CD4-positive, alpha-beta T cell treated with Interleukin-17A for 1 hour (primary cell): ENCODE data around the gene C1QTNF2.
"Not testable (repeated sequence)": the region's sequence is repeated elsewhere in the genome, so short reads cannot be mapped to it uniquely, and the experiment has no call there.

Experiments
- DNase-seq: peaks from one replicate; pipeline ENCODE4 v3.0.0-alpha.2; 2020

Gene C1QTNF2

DNA sequence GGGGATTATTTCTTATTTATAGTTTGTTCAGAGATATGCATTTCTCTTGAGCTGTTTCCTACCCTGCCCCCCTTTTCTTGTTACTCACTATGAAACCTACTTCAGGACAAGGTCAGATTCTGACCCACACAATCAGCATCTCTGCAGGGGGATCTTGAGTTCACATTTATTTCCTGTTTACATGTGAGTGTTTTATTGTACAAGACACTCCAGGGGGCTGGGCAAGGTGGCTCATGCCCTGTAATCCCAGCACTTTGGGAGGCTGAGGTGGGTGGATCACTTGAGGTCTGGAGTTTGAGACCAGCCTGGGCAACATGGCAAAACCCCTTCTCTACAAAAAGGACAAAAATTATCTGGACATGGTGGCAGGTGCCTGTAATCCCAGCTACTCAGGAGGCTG lies 29.9 kb downstream of the C1QTNF2 start:
- not testable (repeated sequence) for DNase-seq

DNA sequence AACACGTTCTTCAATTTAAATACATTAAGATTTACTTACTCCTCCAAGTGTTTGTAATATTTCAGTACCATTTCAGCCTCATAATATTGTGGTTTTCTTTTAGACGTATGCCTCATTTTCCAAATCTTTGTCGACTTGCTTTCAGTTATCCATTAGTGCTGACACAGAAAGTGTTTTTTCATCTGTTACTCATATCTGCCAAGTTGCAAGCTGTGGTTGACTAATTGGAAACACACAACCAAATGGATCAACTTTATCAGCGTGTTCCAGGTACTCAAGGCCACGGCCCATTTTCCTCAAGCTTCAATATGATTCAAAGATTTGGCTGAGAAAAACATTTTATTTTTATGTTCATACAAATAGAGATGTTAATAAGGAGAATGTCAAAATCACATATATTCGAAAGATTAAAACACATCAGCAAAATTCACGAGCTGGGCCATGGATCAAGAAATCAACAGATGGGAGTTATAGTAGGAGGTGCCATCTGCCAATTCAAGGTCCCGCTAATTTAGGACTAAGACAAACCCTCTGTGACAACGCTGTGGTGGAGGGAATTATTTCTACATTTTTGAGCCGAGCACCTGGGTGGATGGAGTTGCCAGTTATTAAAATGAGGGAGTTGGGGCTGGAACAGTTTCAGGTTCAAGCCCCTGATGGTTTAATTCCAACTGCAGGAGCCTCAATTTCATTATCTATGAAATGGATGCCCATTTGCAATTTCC lies 30.9 kb downstream of the C1QTNF2 start:
- no peak for DNase-seq

DNA sequence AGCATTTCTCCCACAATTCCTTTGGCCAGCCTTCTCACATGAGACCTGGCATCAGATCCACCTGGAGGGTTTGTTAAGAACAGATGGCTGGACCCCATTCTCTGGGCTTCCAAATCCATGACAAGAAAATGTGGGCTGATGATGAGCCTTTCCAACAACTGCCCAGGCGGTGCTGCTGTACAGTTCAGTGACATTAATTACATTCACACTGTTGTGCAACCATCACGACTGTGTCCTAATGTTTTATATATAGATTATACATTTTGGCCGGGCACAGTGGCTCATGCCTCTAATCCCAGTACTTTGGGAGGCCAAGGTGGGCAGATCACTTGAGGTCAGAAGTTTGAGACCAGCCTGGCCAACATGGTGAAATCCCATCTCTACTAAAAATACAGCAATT lies 35.7 kb downstream of the C1QTNF2 start:
- DNase-seq, result not testable (repeated sequence)

DNA sequence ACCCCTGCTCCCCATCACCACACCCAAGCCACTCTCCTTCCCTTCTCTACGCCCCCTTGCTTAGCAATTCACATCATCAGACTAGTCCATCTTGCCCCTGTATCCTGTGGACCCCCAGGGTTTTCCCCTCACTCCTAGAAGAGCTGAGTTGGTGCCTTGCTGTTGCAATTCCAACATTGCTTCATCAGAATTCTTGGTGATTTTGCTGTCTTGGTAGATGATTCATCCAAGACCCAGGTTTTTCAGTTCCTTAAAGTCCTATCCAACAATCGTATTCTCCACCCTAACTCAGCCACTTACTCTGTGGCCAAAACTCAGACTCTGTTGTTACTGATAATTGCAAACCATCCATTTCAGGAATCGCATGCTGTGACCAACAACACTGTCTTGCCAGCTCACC lies 36.7 kb downstream of the C1QTNF2 start:
- peak; percentile 1 for DNase-seq

DNA sequence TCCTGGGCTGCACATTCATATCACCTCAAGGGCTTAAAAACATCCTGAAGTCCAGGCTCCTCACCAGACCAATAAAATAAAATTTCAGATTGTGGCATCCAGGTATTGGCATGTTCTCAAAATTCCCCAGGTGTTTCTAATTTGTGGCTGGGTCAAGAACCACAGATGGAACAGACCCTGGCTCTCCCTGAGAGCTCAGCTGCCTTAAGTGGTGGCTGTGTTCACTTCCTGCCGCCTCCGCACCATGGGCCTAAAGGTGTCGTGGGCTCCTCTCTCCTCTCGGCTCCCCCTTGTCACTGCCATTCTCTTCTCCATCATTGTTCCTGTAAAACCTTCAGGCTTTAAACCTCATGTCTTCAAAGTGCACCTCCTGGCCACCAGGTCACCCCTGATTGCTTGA lies 40.2 kb downstream of the C1QTNF2 start:
- no peak for DNase-seq

DNA sequence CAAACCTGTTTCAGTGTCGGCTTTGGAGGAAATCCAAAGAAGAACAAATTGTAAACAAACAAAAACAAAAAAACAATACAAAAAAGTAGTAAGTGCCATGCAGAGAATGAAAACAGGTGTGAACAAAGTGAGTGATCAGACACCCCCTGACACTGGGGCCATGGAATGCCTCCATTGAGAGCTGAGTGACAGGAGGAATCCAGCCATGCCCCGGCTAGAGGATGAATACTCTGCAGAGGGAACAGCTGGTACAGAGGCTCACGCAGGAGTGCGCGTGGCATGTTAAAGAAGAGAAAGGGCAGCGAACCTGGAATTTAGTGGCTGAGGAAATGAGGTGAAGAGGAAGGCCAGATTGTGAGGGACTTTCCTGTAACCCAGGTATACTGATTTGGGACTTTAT lies 42.6 kb downstream of the C1QTNF2 start:
- DNase-seq, result no peak

DNA sequence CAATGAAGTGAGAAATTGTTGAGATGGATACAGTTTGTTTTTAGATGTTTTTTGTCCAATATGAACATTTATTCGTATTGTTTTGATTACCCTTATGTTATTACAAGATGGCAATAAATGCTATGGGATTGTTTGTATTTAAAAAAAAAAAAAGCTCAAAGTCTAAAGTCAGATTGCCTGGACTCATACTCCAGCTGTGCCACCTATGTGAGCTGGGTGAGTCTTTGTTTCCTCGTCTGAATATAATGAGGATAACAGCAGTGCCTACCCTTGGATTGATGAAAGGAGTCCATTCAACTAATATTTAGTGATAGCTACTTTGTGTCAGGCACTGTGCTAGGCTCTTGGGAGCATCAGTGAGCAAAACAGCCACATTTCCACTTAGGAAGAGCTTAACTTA lies 43.4 kb downstream of the C1QTNF2 start:
- no peak for DNase-seq

DNA sequence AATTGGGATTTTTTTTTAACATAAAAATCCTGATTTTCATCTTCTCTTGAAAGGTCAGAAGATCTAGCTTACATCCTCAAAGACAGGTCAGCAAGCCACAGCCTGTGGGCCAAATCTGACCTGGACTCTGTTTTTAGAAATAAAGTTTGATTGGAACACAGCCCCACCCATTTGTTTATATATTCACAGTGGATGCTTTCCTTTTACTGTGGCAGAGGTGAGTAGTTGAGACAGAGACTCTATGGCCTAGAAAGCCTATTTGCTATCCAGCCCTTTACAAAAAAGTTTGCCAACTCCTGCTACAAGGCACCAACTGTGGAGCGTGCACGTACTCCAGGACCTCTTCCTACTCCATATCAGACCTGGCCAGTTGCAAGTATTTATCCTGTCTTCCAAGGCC lies 44.7 kb downstream of the C1QTNF2 start:
- DNase-seq, result no peak

DNA sequence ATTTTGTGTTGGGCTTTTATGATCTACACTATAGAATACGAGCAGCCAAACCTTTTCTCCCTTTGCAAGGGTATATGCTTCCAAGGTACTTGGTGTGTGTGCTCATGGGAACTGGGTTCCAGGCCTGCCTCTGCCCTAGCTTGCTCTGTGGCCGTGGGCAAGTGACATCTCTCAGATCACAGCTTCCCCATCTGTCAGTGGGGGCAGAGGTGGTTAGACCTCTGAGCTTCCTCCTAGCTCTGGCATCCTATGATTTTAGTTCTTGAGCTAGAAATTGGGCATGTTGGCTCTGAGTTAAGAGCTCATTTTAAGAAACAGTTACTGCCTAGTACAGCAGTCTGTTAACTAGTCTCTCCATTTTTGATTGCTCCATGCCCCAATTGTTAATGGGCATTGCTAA lies 45.5 kb downstream of the C1QTNF2 start:
- DNase-seq, result no peak

DNA sequence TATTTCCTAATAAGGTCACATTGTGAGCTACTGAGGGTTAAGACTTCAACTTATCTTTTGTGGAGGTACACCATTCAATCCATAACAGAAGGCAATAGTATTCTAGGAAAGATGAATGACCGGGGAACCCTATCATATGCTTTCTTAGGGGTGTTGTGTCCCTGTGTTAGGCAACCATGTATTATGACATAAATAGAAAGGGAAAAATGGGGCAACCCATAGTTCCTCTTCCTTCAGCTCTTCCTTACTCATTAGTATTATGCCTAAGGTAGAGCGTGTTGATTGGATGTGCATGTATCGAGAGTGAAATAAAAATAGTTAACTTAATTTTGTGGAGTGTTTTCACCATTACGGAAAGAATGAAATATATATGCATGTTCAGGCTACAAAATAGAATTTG lies 52.0 kb downstream of the C1QTNF2 start:
- DNase-seq, result no peak

DNA sequence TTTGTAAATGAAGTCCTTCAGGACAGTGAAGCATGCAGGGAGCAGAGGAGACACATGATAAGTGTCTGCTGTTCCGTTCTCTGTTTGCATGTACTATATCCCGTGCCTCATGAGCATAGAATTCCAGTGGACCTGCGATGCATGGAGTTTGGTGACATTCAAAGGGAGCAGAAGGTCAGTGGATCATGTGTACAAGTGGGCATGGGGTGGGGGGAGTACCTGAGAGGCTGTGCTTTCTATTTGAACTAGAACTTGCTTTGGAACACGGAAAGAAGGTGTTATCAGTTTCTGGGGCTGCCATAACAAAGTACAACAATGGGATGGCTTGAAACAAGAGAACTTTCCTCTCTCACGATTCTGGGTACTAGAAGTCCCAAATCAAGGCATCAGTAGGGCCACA lies 53.0 kb downstream of the C1QTNF2 start:
- no peak for DNase-seq

DNA sequence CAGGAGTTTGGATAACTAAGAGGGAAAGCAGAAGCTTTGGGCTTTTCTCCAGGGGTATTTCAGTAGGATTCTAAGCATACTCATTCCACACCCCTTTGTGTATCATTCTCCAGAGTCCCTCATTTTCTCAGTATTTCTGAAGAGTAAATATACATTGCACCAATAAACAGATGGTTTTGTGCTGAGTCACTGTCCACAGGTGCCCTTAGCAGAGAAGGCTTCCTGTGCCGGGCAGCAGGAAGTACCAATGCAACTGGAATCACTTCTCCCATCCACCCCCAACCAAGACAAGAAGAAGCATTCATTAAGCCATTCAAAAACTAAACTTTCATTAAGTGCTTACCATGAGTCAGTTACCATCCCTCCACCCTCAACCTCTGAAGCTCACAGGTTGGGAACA lies 54.5 kb downstream of the C1QTNF2 start:
- no peak for DNase-seq

DNA sequence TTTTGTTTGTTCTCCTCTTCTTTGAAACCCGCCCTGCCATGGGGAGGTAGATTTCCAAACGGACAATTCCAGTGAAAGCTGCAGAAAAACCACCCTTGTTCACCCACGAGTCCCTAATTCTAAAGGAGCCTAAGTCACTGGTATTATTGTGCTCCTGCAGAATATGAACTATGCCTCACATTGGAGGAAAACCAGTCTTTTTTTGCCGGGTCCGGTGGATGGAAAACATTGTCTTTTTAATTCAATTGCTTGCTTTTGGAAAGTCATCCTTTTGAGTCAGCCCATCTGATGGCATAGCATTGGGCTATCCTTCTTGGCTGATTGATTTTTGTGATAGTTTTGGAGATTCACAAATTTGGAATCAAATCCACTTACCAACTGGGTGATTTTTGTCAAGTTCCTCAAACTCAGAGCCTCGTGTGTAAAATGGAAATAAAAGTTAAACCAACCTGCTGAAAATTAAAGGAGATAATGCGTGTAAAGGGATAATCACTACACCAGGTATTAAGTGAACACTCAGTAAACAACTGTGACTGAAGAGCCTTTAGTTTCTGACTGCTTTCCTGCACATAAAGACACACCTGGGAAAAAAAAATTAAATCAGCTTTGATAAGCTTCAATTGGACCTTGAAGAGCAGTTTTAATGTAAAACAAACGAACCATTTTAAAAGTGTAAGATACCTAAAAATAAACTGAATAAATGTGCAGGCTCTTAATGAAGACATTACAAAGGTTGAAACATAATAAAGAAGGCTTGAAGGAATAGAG lies 57.3 kb downstream of the C1QTNF2 start:
- DNase-seq, result no peak

DNA sequence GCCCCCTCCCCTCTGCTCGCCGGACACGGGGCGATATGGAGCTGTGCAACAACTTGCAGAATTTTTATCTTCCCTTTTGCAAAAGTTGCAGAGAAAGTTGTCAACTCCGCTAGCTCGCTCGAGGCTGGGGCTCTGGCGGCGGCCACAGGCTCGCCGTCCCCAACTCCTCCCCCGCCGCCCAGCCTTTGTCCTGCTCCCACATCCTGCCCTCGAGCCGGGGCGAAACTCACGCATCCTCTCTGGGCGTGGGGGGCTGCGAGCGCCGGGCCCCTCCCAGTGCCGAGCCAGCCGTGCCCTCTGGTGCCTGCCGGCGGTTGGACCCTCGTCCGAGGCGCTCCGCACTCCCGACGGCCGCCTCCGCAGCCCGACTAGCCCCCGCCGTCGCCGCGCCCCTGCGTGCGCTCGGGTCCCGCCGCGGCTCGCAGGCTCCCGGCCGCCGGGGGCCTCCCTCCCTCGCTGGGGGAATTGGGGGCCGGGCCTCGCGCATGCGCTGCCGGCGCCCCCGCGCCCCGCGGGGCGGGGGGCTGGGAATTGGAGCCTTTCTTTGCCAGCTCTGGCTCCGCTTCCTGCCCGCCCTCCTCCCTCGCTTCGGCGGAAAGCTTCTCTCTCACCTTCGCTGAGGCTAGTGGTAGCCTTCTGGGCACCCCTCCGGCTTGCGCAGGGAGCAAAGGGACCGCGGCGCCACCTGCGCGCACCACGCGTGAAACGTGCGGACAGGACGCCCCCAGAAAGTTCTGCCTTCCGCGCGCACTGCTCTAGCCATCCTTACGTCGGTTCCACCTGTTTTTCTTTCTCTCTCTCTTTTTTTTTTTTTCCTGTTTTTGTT lies 58.1 kb downstream of the C1QTNF2 start, which contains the start of gene CCNJL:
Gene CCNJL, minus strand, starts transcription at position 431 of the 826 bp plus-strand sequence. CDS start 641 bp downstream, outside the sequence.
- DNase-seq, result no peak

DNA sequence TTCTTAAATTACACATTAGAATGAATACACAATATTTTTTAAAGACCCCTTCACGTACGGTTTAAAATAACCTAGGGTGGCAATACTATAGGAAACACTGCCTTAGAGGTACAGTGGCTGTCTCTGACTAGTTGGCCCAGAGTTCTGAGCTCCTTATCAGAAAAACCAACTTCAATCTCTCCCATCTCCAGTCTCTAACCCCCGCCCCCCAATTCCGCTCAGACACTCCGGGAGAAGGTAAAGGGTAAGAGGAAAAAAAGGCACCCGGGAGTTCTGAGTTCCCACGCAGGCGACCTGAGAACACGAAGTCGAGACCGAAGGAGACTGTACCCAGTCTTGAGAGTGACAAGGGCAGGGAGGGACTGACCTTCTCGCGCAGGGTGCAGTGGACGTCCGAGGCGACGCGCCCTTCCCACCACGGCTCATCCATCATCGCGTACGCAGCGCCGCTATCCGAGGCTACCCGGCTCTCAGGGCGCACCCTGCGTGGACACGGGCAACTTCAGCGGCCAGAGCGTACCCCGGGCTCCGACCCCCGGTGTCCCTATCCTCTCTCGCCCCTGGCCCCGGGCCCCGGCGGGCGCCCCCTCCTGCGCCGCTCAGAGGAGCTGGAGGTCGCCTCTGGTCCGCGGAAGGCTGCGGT lies 58.8 kb downstream of the C1QTNF2 start:
- DNase-seq, result no peak

DNA sequence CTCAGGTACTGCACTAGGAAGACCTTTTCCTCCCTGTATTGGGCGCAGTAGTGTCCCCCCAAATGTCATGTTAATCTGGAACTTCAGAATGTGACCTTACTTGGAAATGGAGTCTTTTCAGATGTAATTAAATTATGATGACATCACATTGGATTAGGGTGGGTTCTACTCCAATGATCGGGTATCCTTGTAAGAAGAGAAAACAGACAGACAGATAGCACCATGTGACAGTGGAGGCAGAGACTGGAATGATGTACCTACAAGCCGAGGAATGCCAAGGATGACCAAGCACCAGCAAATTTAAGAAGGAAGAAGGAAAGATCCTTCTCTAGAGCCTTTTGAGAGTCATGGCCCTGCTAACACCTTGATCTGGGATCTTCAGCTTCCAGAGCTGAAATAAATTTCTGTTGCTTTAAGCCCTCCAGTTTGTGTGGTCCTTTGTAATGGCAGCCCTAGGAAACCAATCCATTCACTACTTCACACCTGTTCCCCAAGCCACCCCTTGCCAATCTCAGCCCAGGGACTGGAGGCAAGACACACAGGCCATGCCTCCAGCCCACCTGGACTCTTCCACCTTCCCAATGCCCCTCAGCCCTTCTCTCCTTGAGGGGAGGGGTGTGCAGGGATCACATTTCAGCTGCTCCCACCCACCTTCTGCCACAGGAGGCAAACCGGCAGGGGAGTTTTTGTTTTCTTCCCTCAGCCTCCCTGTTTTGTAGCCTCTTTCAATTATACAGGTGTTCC lies 59.7 kb downstream of the C1QTNF2 start:
- DNase-seq, result no peak

DNA sequence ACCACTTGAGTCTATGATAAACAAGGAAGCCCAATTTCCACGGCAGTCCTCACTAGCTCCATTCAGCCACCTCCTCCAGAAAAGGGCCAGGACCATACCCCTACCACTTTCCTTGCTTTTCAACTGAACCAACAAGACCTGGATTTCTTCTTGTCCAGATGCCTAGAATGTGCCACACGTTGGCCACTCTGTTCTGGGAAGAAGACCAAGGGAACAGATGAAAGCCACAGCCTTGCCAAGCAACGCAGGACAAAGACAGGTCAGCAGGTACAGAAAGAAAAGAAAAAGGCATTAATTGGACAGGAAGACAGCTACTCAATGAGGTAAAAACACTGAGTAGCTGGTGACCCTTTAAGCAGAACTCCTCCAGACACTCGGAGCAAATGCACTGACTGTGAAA lies 60.3 kb downstream of the C1QTNF2 start:
- DNase-seq, result no peak

DNA sequence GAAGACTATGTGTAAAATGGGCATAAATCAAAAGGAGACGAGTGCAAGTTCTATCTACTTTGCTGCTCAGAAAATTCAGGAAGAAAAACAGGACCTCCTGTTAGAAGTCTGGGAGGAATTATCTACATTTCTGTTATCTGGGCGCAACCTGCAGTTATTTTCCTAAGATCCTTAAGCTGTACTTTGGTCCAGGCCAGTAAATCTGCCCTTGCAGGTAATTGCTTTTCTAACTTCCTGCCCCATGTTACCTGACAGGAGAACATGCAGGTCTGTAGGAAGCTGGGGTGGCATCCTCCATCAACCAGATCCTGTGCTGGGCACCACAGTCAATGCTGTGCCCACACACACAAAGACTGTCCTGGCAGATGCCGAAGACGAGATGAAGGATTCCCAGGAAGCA lies 63.7 kb downstream of the C1QTNF2 start:
- DNase-seq, result no peak

DNA sequence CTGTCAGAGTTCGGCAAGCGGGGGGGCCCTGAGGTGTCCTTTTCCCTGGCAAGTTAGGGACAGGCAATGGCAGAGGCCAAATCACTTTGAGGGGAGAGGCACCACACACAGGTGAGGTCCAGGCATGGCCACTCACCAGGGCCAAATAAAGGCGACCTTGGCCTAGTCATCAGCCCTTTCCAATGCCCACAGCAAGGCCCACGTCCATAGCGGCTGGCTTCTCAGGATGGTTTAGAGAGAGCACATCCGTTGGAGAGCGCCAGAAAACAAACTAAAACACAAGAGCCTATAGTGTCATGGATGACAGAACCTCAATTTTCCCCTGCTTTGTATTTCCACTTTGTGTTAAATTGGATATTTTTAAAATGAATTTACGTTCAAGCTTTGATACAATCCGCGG lies 65.1 kb downstream of the C1QTNF2 start:
- DNase-seq, result no peak

DNA sequence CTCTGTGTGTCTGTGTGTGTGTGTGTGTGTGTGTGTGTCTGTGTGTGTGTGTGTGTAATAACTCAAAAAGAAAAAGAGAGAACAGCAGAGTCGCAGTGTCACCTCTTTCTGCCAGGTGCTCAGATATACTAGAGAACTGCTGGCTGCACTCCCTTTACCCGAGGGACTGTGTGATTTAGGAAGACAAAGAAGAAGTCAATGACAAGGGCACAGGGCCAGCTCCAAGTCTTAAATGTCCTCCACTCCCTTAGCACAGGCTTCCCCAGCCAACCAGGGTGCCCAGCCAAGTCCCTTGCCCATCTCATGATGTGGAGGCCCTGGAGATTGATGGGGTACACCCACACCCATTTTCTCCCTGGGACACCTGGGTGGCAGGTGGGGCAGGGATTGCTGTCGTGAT lies 66.7 kb downstream of the C1QTNF2 start:
- DNase-seq, result no peak

DNA sequence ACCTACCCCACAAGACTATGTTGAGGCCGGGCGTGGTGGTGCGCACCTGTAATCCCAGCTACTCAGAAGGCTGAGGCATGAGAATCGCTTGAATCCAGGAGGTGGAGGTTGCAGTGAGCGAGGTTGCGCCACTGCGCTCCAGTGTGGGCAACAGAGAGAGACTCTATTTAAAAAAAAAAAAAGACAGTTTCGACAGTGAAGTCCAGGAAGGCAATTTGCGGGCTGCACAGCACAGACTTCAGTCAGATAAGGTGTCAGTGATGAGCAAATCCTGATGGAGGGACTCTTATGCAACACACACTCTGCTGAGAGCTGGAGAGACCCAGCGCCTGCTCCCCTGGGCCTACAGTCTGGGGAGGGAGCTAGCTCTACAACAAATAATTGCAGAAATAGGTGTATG lies 72.2 kb downstream of the C1QTNF2 start:
- DNase-seq, result no peak

DNA sequence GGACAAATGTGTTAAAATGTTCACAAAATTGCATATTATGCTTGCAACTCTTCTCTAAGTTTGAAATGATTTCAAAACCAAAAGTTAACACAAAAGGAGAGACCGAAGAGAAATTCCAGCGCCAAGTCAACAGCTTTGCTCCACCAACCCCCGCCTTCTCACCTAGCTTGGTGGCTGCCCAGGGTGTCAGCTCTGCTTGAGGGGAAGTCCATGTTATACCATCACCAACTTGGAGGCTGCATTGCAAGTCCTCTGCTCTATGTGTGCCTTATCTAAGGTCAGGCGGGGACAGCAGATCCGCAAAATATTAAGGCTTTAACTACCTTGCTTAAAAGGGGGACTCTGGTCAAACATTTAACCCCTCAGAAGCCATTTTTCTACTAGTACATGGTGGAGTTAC lies 72.7 kb downstream of the C1QTNF2 start:
- DNase-seq, result no peak
